ENCODE results near the gene RELN. TPM values are rescaled to one million over a fixed set of nuclear protein-coding genes. Genes with fewer than 3 reads are reported as not detected.

Gene RELN
- polyA plus RNA-seq, 1 donor: 5.0 TPM

DNA sequence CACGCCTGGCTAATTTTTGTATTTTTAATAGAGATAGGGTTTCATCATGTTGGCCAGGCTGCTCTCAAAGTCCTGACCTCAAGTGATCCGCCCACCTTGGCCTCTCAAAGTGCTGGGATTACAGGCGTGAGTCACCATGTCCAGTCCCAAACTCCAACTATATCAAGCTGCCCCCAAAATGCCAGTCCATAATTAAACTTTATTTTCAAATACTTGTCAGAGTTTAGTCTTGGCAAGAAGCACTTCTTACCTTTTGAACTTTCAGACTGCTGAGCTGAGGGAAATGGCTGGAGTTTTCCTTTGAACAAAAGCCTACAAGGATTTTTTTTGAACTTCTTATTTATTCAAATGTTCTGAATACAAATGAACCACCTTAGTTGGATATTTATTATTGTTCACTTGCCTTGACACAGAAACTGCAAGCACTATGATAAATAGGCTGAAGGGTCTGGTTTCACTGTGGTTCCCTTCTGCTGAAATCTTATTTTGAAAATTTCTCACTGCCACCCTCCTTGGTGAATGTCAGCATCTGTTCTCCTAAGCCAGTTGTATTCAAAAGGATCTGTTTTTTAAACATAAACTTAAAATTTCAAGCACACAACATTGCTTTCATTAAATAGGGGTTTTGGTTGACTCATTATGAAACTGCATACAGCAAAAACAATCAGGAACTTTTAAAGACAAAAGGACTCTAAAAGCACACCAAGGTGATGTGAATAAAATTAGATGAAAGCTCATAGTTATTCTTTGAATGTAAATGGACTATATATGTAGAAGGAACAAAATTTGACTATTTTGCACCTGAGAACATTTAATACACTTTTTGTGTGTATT, 441.8 kb downstream of the RELN start:
- WGBS (ENCODE audit: insufficient coverage, low lambda C conversion rate): no CpG with 5 or more reads among the region's 3 CpGs

DNA sequence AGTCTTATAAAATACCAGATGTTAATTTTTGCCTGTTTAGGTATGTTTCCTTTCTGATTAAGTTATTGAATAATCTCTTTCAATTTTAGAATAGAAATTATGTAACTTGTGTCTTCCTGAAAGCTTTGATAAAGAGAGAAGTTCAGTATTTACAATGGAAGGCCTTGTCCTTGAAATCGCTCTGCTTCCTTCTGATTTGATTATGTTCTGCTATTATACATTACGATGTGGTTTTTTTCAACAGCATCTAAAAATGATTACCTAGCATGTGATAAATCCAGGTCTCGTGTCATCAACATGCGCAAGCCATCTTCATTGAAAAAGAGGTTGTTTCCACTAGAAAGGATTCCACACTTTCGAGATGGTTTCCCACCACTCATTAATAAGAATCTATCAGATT, 447.0 kb downstream of the RELN start:
- Histone ChIP-seq H3K4me3 (ENCODE audit: low read length) (no peak overlapping the region), H3K4me1 (ENCODE audit: control insufficient read depth, insufficient read depth, low read length) (no peaks in the 10 kb centered on the region), H3K36me3 (ENCODE audit: control insufficient read depth, insufficient read depth, low read length) (no peaks in the 10 kb centered on the region), H3K27me3 (ENCODE audit: control insufficient read depth, insufficient read depth, low read length) (no peaks in the 10 kb centered on the region), H3K9me3 (ENCODE audit: control insufficient read depth, low read depth, low read length) (no peaks in the 10 kb centered on the region), H3K27ac (ENCODE audit: low read length) (no peak overlapping the region)
- WGBS (ENCODE audit: insufficient coverage, low lambda C conversion rate): no CpG with 5 or more reads among the region's 5 CpGs
- no peak for DNase-seq

More for the DNA sequence above, 441.8 kb downstream of the RELN start:
- DNase-seq: no peak
- no peaks in the 10 kb centered on the region for H3K27me3 ChIP-seq (ENCODE audit: control insufficient read depth, insufficient read depth, low read length)
- no peaks in the 10 kb centered on the region for H3K9me3 ChIP-seq (ENCODE audit: control insufficient read depth, low read depth, low read length)
- H3K4me1 ChIP-seq (ENCODE audit: control insufficient read depth, insufficient read depth, low read length): no peaks in the 10 kb centered on the region
- H3K27ac ChIP-seq (ENCODE audit: low read length): no peak overlapping the region
- H3K4me3 ChIP-seq (ENCODE audit: low read length): no peak overlapping the region
- H3K36me3 ChIP-seq (ENCODE audit: control insufficient read depth, insufficient read depth, low read length): no peaks in the 10 kb centered on the region

DNA sequence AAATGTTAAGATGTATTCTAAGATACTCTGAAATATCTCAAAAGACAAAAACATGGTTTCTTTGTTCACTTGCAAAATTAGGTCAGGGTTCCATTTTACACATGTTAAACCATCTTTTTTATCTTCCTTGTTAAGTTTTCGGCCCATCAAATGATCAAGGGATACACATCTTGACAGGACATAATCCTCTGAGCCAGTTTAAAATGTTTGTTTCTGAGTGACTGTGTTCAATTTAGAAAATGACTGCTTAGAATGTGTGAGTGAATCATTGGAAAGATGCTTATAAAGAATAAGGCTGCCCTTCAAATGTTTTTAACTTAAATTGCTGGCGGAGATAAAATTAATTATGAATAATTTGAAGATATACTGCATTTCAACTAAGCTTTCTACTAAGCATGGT, 447.5 kb downstream of the RELN start:
- 76% methylated on average over 2 of the region's 2 CpGs for WGBS (ENCODE audit: insufficient coverage, low lambda C conversion rate)
- Histone ChIP-seq H3K27me3 (ENCODE audit: control insufficient read depth, insufficient read depth, low read length) (no peaks in the 10 kb centered on the region), H3K36me3 (ENCODE audit: control insufficient read depth, insufficient read depth, low read length) (no peaks in the 10 kb centered on the region), H3K4me1 (ENCODE audit: control insufficient read depth, insufficient read depth, low read length) (no peaks in the 10 kb centered on the region), H3K4me3 (ENCODE audit: low read length) (no peak overlapping the region), H3K27ac (ENCODE audit: low read length) (no peak overlapping the region), H3K9me3 (ENCODE audit: control insufficient read depth, low read depth, low read length) (no peaks in the 10 kb centered on the region)
- no peak for DNase-seq

DNA sequence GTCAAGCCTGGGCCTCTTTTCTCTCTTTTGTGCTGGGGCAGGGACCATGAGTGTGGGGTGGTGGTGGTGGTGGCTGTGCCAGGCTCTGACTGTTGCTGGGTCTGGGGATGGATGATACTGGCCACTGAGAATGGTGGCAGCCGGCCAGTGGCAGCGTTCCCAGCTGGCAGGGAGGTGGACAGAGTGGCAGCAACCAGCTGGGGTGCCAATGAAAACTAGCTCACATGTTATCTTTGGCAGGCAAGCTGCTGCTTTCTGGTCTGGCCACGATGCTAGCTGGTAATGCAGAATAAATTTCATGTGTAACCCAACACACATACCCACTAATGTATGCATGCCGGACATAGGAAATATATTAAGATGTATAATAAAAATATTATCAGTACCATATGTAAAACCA, 448.4 kb downstream of the RELN start:
- Histone ChIP-seq H3K27me3 (ENCODE audit: control insufficient read depth, insufficient read depth, low read length) (peaks cover 2% of the 10 kb centered on the region), H3K27ac (ENCODE audit: low read length) (no peak overlapping the region), H3K4me3 (ENCODE audit: low read length) (no peak overlapping the region), H3K4me1 (ENCODE audit: control insufficient read depth, insufficient read depth, low read length) (no peaks in the 10 kb centered on the region), H3K9me3 (ENCODE audit: control insufficient read depth, low read depth, low read length) (no peaks in the 10 kb centered on the region), H3K36me3 (ENCODE audit: control insufficient read depth, insufficient read depth, low read length) (no peaks in the 10 kb centered on the region)
- DNase-seq: no peak
- no CpG with 5 or more reads among the region's 4 CpGs for WGBS (ENCODE audit: insufficient coverage, low lambda C conversion rate)

DNA sequence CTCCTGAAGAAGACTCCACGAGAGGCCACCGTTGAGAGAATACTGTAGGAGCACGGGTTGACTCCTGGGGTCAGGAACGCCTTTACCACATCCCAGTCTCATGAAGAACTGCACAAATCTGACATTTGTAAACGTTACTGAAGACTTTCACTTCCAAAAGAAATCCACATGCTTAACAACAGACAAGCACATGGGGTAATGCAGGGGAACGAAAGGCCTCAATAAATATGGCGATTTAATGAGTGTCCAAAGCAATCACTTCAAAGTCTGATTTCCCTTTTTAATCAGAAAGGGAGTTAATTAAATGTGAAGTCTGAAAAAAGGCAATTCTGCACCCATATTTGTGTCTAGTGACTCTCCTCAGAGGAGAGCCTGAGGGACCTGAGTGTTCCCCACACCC, 449.1 kb downstream of the RELN start:
- Histone ChIP-seq H3K4me1 (ENCODE audit: control insufficient read depth, insufficient read depth, low read length) (no peaks in the 10 kb centered on the region), H3K9me3 (ENCODE audit: control insufficient read depth, low read depth, low read length) (no peaks in the 10 kb centered on the region), H3K27me3 (ENCODE audit: control insufficient read depth, insufficient read depth, low read length) (peaks cover 2% of the 10 kb centered on the region), H3K4me3 (ENCODE audit: low read length) (no peak overlapping the region), H3K27ac (ENCODE audit: low read length) (no peak overlapping the region), H3K36me3 (ENCODE audit: control insufficient read depth, insufficient read depth, low read length) (no peaks in the 10 kb centered on the region)
- no peak for DNase-seq
- WGBS (ENCODE audit: insufficient coverage, low lambda C conversion rate): 90% methylated on average over 2 of the region's 7 CpGs

DNA sequence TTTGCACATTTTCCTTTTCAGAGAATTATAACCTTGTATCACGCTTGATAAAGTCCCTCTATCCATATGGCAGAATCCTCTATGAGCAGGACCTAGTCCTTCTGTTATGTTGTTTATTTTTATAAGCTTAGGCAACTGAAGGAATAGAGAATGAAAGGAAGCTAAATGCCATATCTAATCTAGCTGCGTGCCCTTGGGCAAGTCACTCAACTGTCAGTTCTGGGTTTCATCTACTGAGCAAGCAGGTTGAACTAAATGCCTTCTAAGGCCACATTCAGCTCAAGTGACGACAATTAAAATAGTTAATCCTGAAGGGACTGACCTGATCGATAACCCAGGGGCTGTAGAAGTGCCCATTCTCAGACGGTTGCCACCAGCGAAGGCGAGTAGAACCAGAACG, 449.6 kb downstream of the RELN start:
- Histone ChIP-seq H3K36me3 (ENCODE audit: control insufficient read depth, insufficient read depth, low read length) (no peaks in the 10 kb centered on the region), H3K4me3 (ENCODE audit: low read length) (no peak overlapping the region), H3K4me1 (ENCODE audit: control insufficient read depth, insufficient read depth, low read length) (no peaks in the 10 kb centered on the region), H3K27ac (ENCODE audit: low read length) (no peak overlapping the region), H3K9me3 (ENCODE audit: control insufficient read depth, low read depth, low read length) (no peaks in the 10 kb centered on the region), H3K27me3 (ENCODE audit: control insufficient read depth, insufficient read depth, low read length) (peaks cover 2% of the 10 kb centered on the region)
- WGBS (ENCODE audit: insufficient coverage, low lambda C conversion rate): no CpG with 5 or more reads among the region's 8 CpGs
- DNase-seq: no peak

DNA sequence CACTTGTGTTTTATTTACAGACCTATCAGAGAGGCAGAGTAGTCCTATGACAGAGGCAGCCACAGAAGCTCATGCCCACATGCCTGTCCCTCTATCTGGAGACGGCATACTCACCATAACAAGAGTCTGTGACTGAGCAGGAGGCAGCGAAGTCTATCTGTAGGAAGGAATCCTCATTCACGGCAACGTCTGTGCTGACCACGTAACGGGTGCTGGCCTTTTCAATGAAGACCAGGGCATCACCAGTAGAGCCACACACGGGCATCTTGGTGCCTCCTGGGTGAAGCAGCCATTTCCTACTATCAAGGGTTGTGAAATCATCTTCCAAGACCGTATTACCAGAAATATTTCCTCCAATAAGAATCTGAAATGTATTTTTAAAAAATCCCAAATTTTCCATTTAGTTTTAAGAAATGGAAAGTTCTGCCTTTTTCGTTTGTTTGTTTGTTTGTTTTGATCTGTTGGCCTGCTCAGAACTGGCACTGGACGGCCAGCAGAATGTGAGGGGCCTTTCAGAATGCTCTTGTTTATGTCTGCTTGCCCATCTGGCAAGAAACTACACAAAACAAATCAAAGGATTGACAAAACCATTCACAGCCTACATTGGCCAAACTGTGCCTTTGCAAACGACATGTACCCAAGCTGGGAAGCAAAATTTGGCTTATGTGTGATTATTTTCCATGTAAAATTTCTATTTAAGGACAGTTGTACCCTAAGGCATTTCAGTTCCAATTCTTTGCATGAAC, 450.3 kb downstream of the RELN start:
- WGBS (ENCODE audit: insufficient coverage, low lambda C conversion rate): 71% methylated on average over 1 of the region's 11 CpGs
- DNase-seq: no peak
- H3K36me3 ChIP-seq (ENCODE audit: control insufficient read depth, insufficient read depth, low read length): no peaks in the 10 kb centered on the region

DNA sequence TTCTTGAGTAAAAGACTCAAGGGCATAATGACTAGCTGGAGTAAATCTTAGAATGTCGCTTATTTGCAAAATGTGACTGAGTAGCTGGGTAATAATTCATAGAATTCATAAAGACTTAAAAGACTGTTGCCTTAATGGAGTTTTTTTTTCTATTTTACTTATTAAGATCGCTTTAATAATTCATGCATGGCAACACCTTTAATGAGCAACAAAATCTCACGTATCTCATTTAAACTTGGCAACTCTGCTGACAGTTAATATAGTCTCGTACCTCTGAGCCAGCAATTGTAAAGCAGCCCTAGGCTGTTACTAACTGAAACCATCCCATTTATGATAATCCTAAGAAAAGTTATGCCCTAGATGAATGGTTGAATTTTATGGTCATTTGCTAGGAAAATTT, 455.7 kb downstream of the RELN start:
- no CpG with 5 or more reads among the region's 4 CpGs for WGBS (ENCODE audit: insufficient coverage, low lambda C conversion rate)
- no peaks in the 10 kb centered on the region for H3K4me1 ChIP-seq (ENCODE audit: control insufficient read depth, insufficient read depth, low read length)

More for the DNA sequence above, 450.3 kb downstream of the RELN start:
- Histone ChIP-seq H3K27me3 (ENCODE audit: control insufficient read depth, insufficient read depth, low read length) (peaks cover 2% of the 10 kb centered on the region), H3K27ac (ENCODE audit: low read length) (no peak overlapping the region), H3K4me3 (ENCODE audit: low read length) (no peak overlapping the region), H3K4me1 (ENCODE audit: control insufficient read depth, insufficient read depth, low read length) (no peaks in the 10 kb centered on the region), H3K9me3 (ENCODE audit: control insufficient read depth, low read depth, low read length) (no peaks in the 10 kb centered on the region)

DNA sequence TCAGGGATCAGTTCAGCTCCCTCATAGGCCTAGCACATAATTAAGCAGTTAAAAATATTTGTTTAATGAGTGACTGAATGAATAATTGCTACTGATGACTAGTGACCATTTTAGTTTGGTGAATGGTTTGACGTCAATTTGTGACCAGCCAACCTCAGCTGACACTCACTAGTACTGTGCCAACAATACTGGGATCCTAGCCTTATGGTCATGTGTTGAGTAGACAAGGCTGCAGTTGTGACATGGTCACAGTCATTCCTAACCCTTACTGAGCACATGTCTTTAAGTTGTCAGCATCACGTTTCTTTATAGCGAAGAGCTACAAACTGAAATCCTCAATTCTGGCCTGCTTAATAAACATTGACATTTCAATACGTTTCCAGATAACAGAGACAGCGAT, 456.5 kb downstream of the RELN start:
- no peak for DNase-seq
- H3K27me3 ChIP-seq (ENCODE audit: control insufficient read depth, insufficient read depth, low read length): peaks cover 2% of the 10 kb centered on the region
- H3K36me3 ChIP-seq (ENCODE audit: control insufficient read depth, insufficient read depth, low read length): no peaks in the 10 kb centered on the region
- no peaks in the 10 kb centered on the region for H3K4me1 ChIP-seq (ENCODE audit: control insufficient read depth, insufficient read depth, low read length)
- H3K27ac ChIP-seq (ENCODE audit: low read length): no peak overlapping the region
- WGBS (ENCODE audit: insufficient coverage, low lambda C conversion rate): 83% methylated on average over 2 of the region's 5 CpGs
- no peak overlapping the region for H3K4me3 ChIP-seq (ENCODE audit: low read length)
- no peaks in the 10 kb centered on the region for H3K9me3 ChIP-seq (ENCODE audit: control insufficient read depth, low read depth, low read length)

More for the DNA sequence above, 455.7 kb downstream of the RELN start:
- Histone ChIP-seq H3K9me3 (ENCODE audit: control insufficient read depth, low read depth, low read length) (no peaks in the 10 kb centered on the region), H3K36me3 (ENCODE audit: control insufficient read depth, insufficient read depth, low read length) (no peaks in the 10 kb centered on the region), H3K27me3 (ENCODE audit: control insufficient read depth, insufficient read depth, low read length) (peaks cover 2% of the 10 kb centered on the region), H3K27ac (ENCODE audit: low read length) (no peak overlapping the region), H3K4me3 (ENCODE audit: low read length) (no peak overlapping the region)
- DNase-seq: no peak

DNA sequence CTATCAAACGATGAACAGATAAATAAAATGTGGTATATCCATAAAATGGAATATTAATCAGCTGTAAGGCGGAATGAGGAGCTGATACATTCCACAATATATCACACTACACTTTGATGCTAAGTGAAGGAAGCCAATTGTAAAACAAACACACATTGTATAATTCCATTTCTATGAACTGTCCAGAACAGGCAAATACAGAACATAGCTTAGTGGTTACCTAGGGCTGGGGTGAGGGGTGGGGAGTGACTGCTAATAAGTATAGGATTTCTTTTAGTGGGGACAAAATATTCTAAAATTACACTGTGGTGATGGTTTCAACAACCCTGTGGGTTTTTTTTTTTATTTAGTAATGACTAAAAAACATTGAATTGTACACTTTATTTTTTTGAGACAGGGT, 461.3 kb downstream of the RELN start:
- no peak for DNase-seq
- Histone ChIP-seq H3K4me3 (ENCODE audit: low read length) (no peak overlapping the region), H3K36me3 (ENCODE audit: control insufficient read depth, insufficient read depth, low read length) (no peaks in the 10 kb centered on the region), H3K4me1 (ENCODE audit: control insufficient read depth, insufficient read depth, low read length) (no peaks in the 10 kb centered on the region), H3K27me3 (ENCODE audit: control insufficient read depth, insufficient read depth, low read length) (no peaks in the 10 kb centered on the region), H3K9me3 (ENCODE audit: control insufficient read depth, low read depth, low read length) (no peaks in the 10 kb centered on the region), H3K27ac (ENCODE audit: low read length) (no peak overlapping the region)
- no CpG with 5 or more reads among the region's 2 CpGs for WGBS (ENCODE audit: insufficient coverage, low lambda C conversion rate)
